Measurements from ENCODE around the gene MAP2K5. TPM values are rescaled to one million over a fixed set of nuclear protein-coding genes. Genes with fewer than 3 reads are reported as not detected.

The MAP2K5 gene
- total RNA-seq, 1 experiment from 2014 or later = 15.0 TPM

DNA sequence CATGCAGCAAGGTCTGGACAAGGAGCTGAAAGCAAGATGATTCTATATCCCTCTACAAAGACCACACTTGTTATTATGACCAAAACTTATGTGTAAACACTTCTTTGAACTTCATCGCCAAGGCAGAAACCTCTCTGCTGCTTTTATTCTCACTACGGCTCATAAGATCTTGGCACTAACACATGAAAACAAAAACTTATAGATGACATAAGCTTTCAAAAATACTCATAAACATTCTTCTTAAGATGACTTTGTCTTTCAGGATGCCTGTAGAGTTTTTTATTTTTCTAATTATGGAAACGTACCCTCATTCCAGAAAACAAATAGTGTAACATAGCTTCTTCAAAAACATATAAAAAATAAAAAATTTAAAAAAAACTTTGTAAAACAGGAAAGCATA is 34.1 kb upstream of the MAP2K5 start:
- Histone ChIP-seq H3K4me2 (ENCODE audit: insufficient read depth, insufficient read length, low read length) (no peak overlapping the region), H3K23me2 (ENCODE audit: insufficient read length, low read depth, low read length, poor library complexity, severe bottlenecking) (no peaks in the 10 kb centered on the region), H3K23ac (ENCODE audit: insufficient read length, low read depth, low read length) (no peak overlapping the region), H3K9ac (ENCODE audit: extremely low read depth, insufficient read length, low read length) (no peak overlapping the region), H3K56ac (ENCODE audit: insufficient read length, low read depth, low read length) (no peak overlapping the region), H3K79me2 (ENCODE audit: insufficient read depth, low read length) (no peaks in the 10 kb centered on the region), H2BK120ac (ENCODE audit: low read depth, low read length, poor library complexity, severe bottlenecking) (no peak overlapping the region), H3K4me1 (ENCODE audit: insufficient read depth, low read length) (no peaks in the 10 kb centered on the region; the same call in 1 of the 2 replicates), H3K79me1 (ENCODE audit: insufficient read depth, low read depth, low read length, poor library complexity, severe bottlenecking) (no peaks in the 10 kb centered on the region), H4K20me1 (ENCODE audit: control insufficient read depth, insufficient read depth, insufficient read length) (no peaks in the 10 kb centered on the region), H4K91ac (ENCODE audit: insufficient read length, low read depth, low read length) (no peak overlapping the region), H3K9me3 (ENCODE audit: control insufficient read depth, low read depth, low read length) (no peaks in the 10 kb centered on the region), H2AFZ (ENCODE audit: low read length) (no peak overlapping the region), H3K27ac (ENCODE audit: insufficient read length, low read depth, low read length) (no peak overlapping the region), H3K18ac (ENCODE audit: insufficient read length, low read depth, low read length) (no peak overlapping the region), H4K5ac (ENCODE audit: insufficient read length, low read depth, low read length) (no peak overlapping the region), H2BK15ac (ENCODE audit: low read depth, low read length) (no peak overlapping the region), H3K27me3 (ENCODE audit: insufficient read depth, low read length) (no peaks in the 10 kb centered on the region), H3K14ac (ENCODE audit: insufficient read depth, low read length) (no peak overlapping the region), H2BK12ac (ENCODE audit: insufficient read length, low read depth, low read length) (no peak overlapping the region), H2BK5ac (ENCODE audit: insufficient read length, low read length) (no peak overlapping the region), H2BK20ac (ENCODE audit: low read depth, low read length, poor library complexity, severe bottlenecking) (no peak overlapping the region), H4K8ac (replicated peaks; ENCODE audit: insufficient read length, low read depth, low read length) (no peak overlapping the region), H2AK5ac (ENCODE audit: insufficient read length, low read length) (no peak overlapping the region), H3T11ph (ENCODE audit: low read length) (no peak overlapping the region), H3K4ac (ENCODE audit: low read depth, low read length) (no peak overlapping the region)
- TF ChIP-seq, protein P1, sequence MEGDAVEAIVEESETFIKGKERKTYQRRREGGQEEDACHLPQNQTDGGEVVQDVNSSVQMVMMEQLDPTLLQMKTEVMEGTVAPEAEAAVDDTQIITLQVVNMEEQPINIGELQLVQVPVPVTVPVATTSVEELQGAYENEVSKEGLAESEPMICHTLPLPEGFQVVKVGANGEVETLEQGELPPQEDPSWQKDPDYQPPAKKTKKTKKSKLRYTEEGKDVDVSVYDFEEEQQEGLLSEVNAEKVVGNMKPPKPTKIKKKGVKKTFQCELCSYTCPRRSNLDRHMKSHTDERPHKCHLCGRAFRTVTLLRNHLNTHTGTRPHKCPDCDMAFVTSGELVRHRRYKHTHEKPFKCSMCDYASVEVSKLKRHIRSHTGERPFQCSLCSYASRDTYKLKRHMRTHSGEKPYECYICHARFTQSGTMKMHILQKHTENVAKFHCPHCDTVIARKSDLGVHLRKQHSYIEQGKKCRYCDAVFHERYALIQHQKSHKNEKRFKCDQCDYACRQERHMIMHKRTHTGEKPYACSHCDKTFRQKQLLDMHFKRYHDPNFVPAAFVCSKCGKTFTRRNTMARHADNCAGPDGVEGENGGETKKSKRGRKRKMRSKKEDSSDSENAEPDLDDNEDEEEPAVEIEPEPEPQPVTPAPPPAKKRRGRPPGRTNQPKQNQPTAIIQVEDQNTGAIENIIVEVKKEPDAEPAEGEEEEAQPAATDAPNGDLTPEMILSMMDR (conservative IDR thresholded peaks at IDR 0.05) = no peak
- Mint-ChIP-seq H3K27ac (no peak overlapping the region), H3K9me3 (no peaks in the 10 kb centered on the region), H3K4me1 (peaks cover 4 to 5% of the 10 kb centered on the region in 2 experiments; a peak in 3 of 4 replicates), H3K4me3 (no peak overlapping the region), H3K36me3 (ENCODE audit: insufficient read depth in 1 of 3, low read depth in 3 of 3) (peaks cover 0 to 8% (median 0%) of the 10 kb centered on the region in 3 experiments; a peak in 1 of 7 replicates), H3K27me3 (ENCODE audit: low read depth) (no peaks in the 10 kb centered on the region)
- DNase-seq = no peak
- WGBS (ENCODE audit: extremely low coverage, insufficient read length, low lambda C conversion rate) = no CpG with 5 or more reads among the region's 3 CpGs
